ENCODE data around the gene TSPAN32.
"Not testable (repeated sequence)": the region's sequence is repeated elsewhere in the genome, so short reads cannot be mapped to it uniquely, and the experiment has no call there.

TSPAN32 gene

GRCh38 chr11:2267851-2268728 lies 33.7 kb upstream of the TSPAN32 start:
- no peak for DNase-seq

- DNase-seq, result peak; percentile 50
Observed at GRCh38 chr11:2268729-2269600, 32.8 kb upstream of the TSPAN32 start.

- peak; percentile 79 for DNase-seq
Observed at GRCh38 chr11:2269601-2270321, 32.1 kb upstream of the TSPAN32 start.

- no peak for DNase-seq
Observed at GRCh38 chr11:2270322-2271076, 31.3 kb upstream of the TSPAN32 start, which contains the start of gene ASCL2. Gene ASCL2, minus strand, starts transcription at chr11:2270588. Its CDS starts 256 bp downstream, at chr11:2270332.

GRCh38 chr11:2271077-2271326 lies 30.8 kb upstream of the TSPAN32 start:
- DNase-seq, result no peak

GRCh38 chr11:2271327-2272227 lies 30.2 kb upstream of the TSPAN32 start:
- DNase-seq, result no peak

- no peak for DNase-seq
Observed at GRCh38 chr11:2272228-2272945, 29.4 kb upstream of the TSPAN32 start.

- DNase-seq, result no peak
Observed at GRCh38 chr11:2272946-2273280, 28.9 kb upstream of the TSPAN32 start.

GRCh38 chr11:2273311-2273710 lies 28.5 kb upstream of the TSPAN32 start:
- DNase-seq, result no peak

- no peak for DNase-seq
Observed at GRCh38 chr11:2273771-2274170, 28.0 kb upstream of the TSPAN32 start.

- no peak for DNase-seq
Observed at GRCh38 chr11:2275334-2276279, 26.2 kb upstream of the TSPAN32 start.

- no peak for DNase-seq
Observed at GRCh38 chr11:2276280-2277007, 25.4 kb upstream of the TSPAN32 start.

- DNase-seq, result no peak
Observed at GRCh38 chr11:2277008-2277346, 24.8 kb upstream of the TSPAN32 start.

- DNase-seq, result no peak
Observed at GRCh38 chr11:2277933-2278523, 23.8 kb upstream of the TSPAN32 start.

GRCh38 chr11:2280208-2280607 lies 21.6 kb upstream of the TSPAN32 start:
- no peak for DNase-seq

- DNase-seq, result not testable (repeated sequence)
Observed at GRCh38 chr11:2286350-2286749, 15.5 kb upstream of the TSPAN32 start.

- no peak for DNase-seq
Observed at GRCh38 chr11:2287091-2287490, 14.7 kb upstream of the TSPAN32 start.

- DNase-seq, result no peak
Observed at GRCh38 chr11:2289350-2289749, 12.5 kb upstream of the TSPAN32 start.

GRCh38 chr11:2289859-2290258 lies 12.0 kb upstream of the TSPAN32 start:
- DNase-seq, result no peak

Measured in NCI-H1105 (cell line).